ENCODE data around the gene SLC22A3.

DNA sequence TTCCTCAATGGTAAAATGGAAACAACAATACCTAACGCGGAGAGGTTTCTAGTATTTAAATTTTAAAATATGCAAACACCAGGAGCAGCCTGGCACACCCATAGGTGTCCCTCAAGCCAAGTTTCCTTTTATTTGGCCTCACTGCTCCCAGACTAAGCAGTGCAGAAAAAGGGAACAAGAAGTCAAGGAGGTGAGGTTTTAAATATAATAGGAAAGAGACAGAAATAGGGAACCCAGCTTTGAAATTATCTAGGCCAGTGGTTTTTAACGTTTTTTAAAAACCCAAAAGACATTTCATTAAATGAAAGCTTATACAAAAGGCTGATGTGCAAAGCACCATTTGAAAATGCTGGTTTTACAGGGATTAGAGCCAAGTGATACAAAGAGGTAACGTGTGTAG lies 109.6 kb downstream of the SLC22A3 start:
- TF ChIP-seq, protein P1, sequence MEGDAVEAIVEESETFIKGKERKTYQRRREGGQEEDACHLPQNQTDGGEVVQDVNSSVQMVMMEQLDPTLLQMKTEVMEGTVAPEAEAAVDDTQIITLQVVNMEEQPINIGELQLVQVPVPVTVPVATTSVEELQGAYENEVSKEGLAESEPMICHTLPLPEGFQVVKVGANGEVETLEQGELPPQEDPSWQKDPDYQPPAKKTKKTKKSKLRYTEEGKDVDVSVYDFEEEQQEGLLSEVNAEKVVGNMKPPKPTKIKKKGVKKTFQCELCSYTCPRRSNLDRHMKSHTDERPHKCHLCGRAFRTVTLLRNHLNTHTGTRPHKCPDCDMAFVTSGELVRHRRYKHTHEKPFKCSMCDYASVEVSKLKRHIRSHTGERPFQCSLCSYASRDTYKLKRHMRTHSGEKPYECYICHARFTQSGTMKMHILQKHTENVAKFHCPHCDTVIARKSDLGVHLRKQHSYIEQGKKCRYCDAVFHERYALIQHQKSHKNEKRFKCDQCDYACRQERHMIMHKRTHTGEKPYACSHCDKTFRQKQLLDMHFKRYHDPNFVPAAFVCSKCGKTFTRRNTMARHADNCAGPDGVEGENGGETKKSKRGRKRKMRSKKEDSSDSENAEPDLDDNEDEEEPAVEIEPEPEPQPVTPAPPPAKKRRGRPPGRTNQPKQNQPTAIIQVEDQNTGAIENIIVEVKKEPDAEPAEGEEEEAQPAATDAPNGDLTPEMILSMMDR (IDR thresholded peaks at IDR 0.05) = no peak
- TF ChIP-seq ZFX (IDR thresholded peaks at IDR 0.05; ENCODE audit: borderline replicate concordance) = no peak
